H1 (cell line): Measurements from ENCODE around the gene ERP29. TPM values are rescaled to one million over a fixed set of nuclear protein-coding genes. Genes with fewer than 3 reads are reported as not detected.
A peak's percentile ranks its signal among the peaks of the same experiment; 100 is the strongest.

Source experiments
- ASH2L ChIP-seq: fragments of 200-600, 300-600 bp; sonication (generic); IDR thresholded peaks from one replicate; pipeline ENCODE4 v1.7.1; 2017; ENCODE audit warnings: low read length
- BACH1 ChIP-seq: IDR thresholded peaks from 2 replicates; pipeline ENCODE4 v1.6.1; 2012; ENCODE audit warnings: low read length, improper control_type of control experiment
- BRCA1 ChIP-seq: IDR thresholded peaks from 2 replicates; pipeline ENCODE4 v1.6.1; 2012; ENCODE audit warnings: low read depth, low read length, improper control_type of control experiment
- CBX8 ChIP-seq: fragments of 300-800, 300-1000 bp; sonication (generic); IDR thresholded peaks from 2 replicates; pipeline ENCODE4 v1.7.1; 2016; ENCODE audit warnings: low read depth, low read length, borderline replicate concordance
- CTBP2 ChIP-seq: IDR thresholded peaks from 2 replicates; pipeline ENCODE4 v1.7.0; 2011; ENCODE audit warnings: borderline replicate concordance, mild to moderate bottlenecking, moderate library complexity, mixed read lengths, low read length; ENCODE audit not compliant: insufficient read depth, insufficient read length
- EGR1 ChIP-seq: IDR thresholded peaks from 2 replicates; pipeline ENCODE4 v1.6.1; 2011; ENCODE audit warnings: low read depth, low read length, borderline replicate concordance
- EZH2 ChIP-seq: fragments of 200-600 bp; sonication (generic); IDR thresholded peaks from 2 replicates; pipeline ENCODE4 v1.7.1; 2012; ENCODE audit warnings: low read depth, mild to moderate bottlenecking, moderate library complexity, low read length, inconsistent platforms; ENCODE audit not compliant: severe bottlenecking
- GABPA ChIP-seq: IDR thresholded peaks from 2 replicates; pipeline ENCODE4 v1.6.1; 2011; ENCODE audit warnings: mild to moderate bottlenecking, low read length, moderate library complexity, borderline replicate concordance; ENCODE audit not compliant: insufficient read depth
- GTF2F1 ChIP-seq: IDR thresholded peaks from 2 replicates; pipeline ENCODE4 v1.6.1; 2012; ENCODE audit warnings: low read depth, low read length, improper control_type of control experiment, borderline replicate concordance
- JUN ChIP-seq: IDR thresholded peaks from 2 replicates; pipeline ENCODE4 v1.6.1; 2011; ENCODE audit warnings: low read depth, mild to moderate bottlenecking, improper control_type of control experiment, low read length
- JUND ChIP-seq: IDR thresholded peaks from 2 replicates; pipeline ENCODE4 v1.6.1; 2011; ENCODE audit warnings: mild to moderate bottlenecking, improper control_type of control experiment, low read length
- NRF1 ChIP-seq: IDR thresholded peaks from 2 replicates; pipeline ENCODE4 v1.6.1; 2011; ENCODE audit warnings: mild to moderate bottlenecking, low read depth, low read length, improper control_type of control experiment
- PHF8 ChIP-seq: fragments of 200-600 bp; sonication (generic); conservative IDR thresholded peaks from 2 replicates; pipeline ENCODE4 v1.7.1; 2012; ENCODE audit warnings: low read depth, mild to moderate bottlenecking, inconsistent platforms, low read length, moderate library complexity
- RBBP5 ChIP-seq: IDR thresholded peaks from 2 replicates; pipeline ENCODE4 v1.7.1; 2012; ENCODE audit warnings: low read depth, mild to moderate bottlenecking, inconsistent platforms, low read length, moderate library complexity, borderline replicate concordance
- SIN3A ChIP-seq, 2 experiments: IDR thresholded peaks in 1 of 2; conservative IDR thresholded peaks in 1 of 2; 2 replicates each; pipeline ENCODE4 v1.6.1; 2011 to 2012; ENCODE audit warnings: low read length in 2 of 2, improper control_type of control experiment in 1 of 2, low read depth in 1 of 2, mild to moderate bottlenecking in 1 of 2
- SIRT6 ChIP-seq: IDR thresholded peaks from one replicate; pipeline ENCODE4 v1.7.1; 2012; ENCODE audit warnings: low read length, inconsistent platforms
- SP2 ChIP-seq: IDR thresholded peaks from 2 replicates; pipeline ENCODE4 v1.6.1; 2012; ENCODE audit warnings: mild to moderate bottlenecking, low read length, inconsistent platforms
- TAF1 ChIP-seq: IDR thresholded peaks from 2 replicates; pipeline ENCODE4 v1.6.1; 2011; ENCODE audit warnings: mild to moderate bottlenecking, low read depth, low read length
- TAF7 ChIP-seq: optimal IDR thresholded peaks from 2 replicates; pipeline ENCODE3; 2011; ENCODE audit warnings: low read depth, mild to moderate bottlenecking, inconsistent platforms, low read length, moderate library complexity, borderline replicate concordance
- TBP ChIP-seq: IDR thresholded peaks from 2 replicates; pipeline ENCODE4 v1.6.1; 2011; ENCODE audit warnings: low read depth, low read length, improper control_type of control experiment
- YY1 ChIP-seq: IDR thresholded peaks from 2 replicates; pipeline ENCODE4 v1.6.1; 2011; ENCODE audit warnings: low read depth, mild to moderate bottlenecking, low read length
- ZNF274 ChIP-seq: IDR thresholded peaks from 2 replicates; pipeline ENCODE4 v1.7.0; 2012; ENCODE audit warnings: low read length, borderline replicate concordance; ENCODE audit errors: extremely low read depth
- polyA plus RNA-seq, 7 experiments: library from polyadenylated mRNA; depleted of rRNA in 3 of 7; stranded (reverse) in 5 of 7; unstranded in 2 of 7; fragments of >200 nt in 5 of 7; fragments of 200-250 nt in 2 of 7; gene quantifications; 1 replicate in 5 of 7; 2 replicates in 1 of 7; 4 replicates in 1 of 7; pipeline versions ENCODE4 v1.2.1 to v1.2.3, GENCODE V29; 2011 to 2013; ENCODE audit warnings: missing spikeins in 2 of 7, mixed read lengths in 2 of 7
- total RNA-seq: library from RNA; stranded (reverse); fragmentation: NEBNext Ultra II Directional; extraction: Animal tissue kit (Norgen Biotek cat#: 25700); gene quantifications from 2 replicates; pipeline ENCODE4 v1.2.1, GENCODE V29; 2021
- TF ChIP-seq, protein P1 (sequence below): IDR thresholded peaks from 2 replicates; pipeline ENCODE4 v1.6.1; 2012; ENCODE audit warnings: low read length, inconsistent platforms

ERP29 gene
- total and polyA plus RNA-seq, 2 of the 8 experiments (the other 6 are each of a cell fraction or from before 2014, with no cell fraction given) = 88.7 to 171 TPM

DNA sequence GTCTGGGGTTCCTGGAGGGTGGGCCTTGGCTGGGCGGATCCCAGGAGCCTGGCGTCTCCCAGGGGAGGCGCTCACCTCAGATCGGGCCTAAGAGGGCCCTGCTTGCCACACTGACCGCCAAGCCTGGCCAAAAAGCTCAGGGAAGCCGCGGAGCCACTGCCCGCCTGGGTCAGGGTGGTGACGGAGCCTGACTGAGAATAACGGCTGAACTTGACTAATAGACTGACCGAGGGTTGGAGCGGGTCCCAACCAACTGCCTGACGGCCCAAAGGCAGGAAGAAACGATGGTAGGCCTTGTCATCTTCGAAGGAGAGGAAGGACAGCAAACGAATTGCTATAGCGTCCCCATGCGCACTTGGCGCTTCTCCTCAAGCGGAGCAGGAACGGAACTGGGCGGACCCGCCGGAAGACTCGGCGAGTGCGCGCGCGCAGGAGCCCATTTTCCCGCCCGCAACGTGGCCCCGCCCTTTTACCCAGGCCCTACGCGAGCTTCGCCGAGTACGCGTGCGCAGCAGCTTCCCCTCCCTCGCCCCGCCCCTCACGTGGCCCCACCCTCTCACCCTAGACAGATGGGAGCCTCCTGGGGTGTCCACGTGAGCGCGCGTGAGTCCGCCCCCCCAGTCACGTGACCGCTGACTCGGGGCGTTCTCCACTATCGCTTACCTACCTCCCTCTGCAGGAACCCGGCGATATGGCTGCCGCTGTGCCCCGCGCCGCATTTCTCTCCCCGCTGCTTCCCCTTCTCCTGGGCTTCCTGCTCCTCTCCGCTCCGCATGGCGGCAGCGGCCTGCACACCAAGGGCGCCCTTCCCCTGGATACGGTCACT is at the start of gene ERP29, which contains the start of gene TMEM116 (continued):
- TF ChIP-seq, protein P1, sequence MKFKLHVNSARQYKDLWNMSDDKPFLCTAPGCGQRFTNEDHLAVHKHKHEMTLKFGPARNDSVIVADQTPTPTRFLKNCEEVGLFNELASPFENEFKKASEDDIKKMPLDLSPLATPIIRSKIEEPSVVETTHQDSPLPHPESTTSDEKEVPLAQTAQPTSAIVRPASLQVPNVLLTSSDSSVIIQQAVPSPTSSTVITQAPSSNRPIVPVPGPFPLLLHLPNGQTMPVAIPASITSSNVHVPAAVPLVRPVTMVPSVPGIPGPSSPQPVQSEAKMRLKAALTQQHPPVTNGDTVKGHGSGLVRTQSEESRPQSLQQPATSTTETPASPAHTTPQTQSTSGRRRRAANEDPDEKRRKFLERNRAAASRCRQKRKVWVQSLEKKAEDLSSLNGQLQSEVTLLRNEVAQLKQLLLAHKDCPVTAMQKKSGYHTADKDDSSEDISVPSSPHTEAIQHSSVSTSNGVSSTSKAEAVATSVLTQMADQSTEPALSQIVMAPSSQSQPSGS = peak; percentile 14; the same call in 1 of the 2 replicates
- no peak for TF ChIP-seq CBX8
- TF ChIP-seq EZH2 = no peak
- peak; percentile 80 for TF ChIP-seq YY1
- TF ChIP-seq ZNF274 = no peak
- peak; percentile 86 for TF ChIP-seq PHF8
- TF ChIP-seq ASH2L = peak; percentile 31
- peak; percentile 75 for TF ChIP-seq NRF1
- TF ChIP-seq JUND = no peak
- peak; percentile 90 for TF ChIP-seq GTF2F1
- TF ChIP-seq SP2 = no peak
- TF ChIP-seq TAF1 = peak; percentile 85
- TF ChIP-seq SIN3A (conservative IDR thresholded peaks at IDR 0.05 in 1 of 2, IDR thresholded peaks at IDR 0.05 in 1 of 2; ENCODE audit: low read depth in 1 of 2, low read length in 2 of 2) = peak; percentile 81 to 94; a peak in 2 of 4 replicates
- TF ChIP-seq GABPA = no peak
- TF ChIP-seq JUN = no peak
- TF ChIP-seq EGR1 = peak; percentile 49; the same call in 1 of the 2 replicates
- peak; percentile 63; the same call in 1 of the 2 replicates for TF ChIP-seq TBP
- no peak for TF ChIP-seq BRCA1
- peak; percentile 25 for TF ChIP-seq RBBP5
- TF ChIP-seq SIRT6 = no peak
- peak; percentile 74 for TF ChIP-seq TAF7
- no peak for TF ChIP-seq CTBP2
- TF ChIP-seq BACH1 = peak; percentile 6; the same call in 1 of the 2 replicates
